22Rv1 (cell line): ENCODE results near the gene CHD6.

Source experiments
- H3K27ac ChIP-seq: fragments of 450-650 bp; 2 replicates; pipeline ENCODE4 v1.5.1; 2017
- ZFX ChIP-seq: fragments of 450-650 bp; IDR thresholded peaks from 2 replicates; pipeline ENCODE4 v1.6.1; 2017; ENCODE audit warnings: antibody characterized with exemption, borderline replicate concordance
- TF ChIP-seq, protein P1 (sequence below): fragments of 450-650 bp; IDR thresholded peaks from 2 replicates; pipeline ENCODE4 v1.5.1; 2017; ENCODE audit warnings: mild to moderate bottlenecking

The CHD6 gene

DNA sequence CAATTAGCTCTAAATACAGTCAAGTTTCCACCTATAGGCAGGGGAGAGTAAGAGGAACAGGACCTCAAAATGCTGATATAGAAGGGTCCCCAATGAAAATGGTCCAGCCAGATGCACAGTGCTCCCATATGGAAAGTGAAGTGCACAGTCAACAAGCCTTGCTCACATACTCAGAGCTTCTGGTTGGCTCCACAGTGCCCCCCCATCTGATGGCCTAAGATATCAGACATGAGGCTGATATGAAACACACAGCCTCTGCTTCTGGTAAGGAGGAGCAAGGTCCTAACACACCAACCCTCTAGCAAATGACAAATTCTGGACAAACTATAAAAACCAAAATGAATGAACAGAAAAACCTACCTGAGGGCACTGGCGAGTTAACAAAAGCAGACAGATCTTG lies 140.2 kb downstream of the CHD6 start:
- no peak overlapping the region for H3K27ac ChIP-seq
- TF ChIP-seq ZFX = no peak
- TF ChIP-seq, protein P1, sequence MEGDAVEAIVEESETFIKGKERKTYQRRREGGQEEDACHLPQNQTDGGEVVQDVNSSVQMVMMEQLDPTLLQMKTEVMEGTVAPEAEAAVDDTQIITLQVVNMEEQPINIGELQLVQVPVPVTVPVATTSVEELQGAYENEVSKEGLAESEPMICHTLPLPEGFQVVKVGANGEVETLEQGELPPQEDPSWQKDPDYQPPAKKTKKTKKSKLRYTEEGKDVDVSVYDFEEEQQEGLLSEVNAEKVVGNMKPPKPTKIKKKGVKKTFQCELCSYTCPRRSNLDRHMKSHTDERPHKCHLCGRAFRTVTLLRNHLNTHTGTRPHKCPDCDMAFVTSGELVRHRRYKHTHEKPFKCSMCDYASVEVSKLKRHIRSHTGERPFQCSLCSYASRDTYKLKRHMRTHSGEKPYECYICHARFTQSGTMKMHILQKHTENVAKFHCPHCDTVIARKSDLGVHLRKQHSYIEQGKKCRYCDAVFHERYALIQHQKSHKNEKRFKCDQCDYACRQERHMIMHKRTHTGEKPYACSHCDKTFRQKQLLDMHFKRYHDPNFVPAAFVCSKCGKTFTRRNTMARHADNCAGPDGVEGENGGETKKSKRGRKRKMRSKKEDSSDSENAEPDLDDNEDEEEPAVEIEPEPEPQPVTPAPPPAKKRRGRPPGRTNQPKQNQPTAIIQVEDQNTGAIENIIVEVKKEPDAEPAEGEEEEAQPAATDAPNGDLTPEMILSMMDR = no peak

DNA sequence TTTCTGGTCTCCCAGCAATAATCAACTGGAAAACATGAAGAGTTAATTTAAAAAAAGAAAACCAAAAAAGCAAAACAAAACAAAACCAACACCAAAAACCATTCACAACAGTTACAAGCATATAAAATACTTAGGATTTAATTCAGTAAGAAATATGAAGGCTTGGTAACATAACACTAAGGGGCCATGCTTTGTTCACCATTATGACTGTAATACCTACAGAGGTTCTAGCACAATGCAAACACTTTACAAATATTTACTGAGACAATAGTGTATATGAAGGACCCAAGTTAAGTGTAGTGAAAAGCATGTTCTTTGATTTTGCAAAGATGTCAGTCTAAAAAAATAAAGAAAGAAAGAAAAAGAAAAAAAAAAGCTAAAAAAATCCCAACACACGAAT lies 141.7 kb downstream of the CHD6 start:
- TF ChIP-seq ZFX = no peak
- TF ChIP-seq, protein P1 = no peak
- peak overlapping the region; percentile 49 for H3K27ac ChIP-seq

DNA sequence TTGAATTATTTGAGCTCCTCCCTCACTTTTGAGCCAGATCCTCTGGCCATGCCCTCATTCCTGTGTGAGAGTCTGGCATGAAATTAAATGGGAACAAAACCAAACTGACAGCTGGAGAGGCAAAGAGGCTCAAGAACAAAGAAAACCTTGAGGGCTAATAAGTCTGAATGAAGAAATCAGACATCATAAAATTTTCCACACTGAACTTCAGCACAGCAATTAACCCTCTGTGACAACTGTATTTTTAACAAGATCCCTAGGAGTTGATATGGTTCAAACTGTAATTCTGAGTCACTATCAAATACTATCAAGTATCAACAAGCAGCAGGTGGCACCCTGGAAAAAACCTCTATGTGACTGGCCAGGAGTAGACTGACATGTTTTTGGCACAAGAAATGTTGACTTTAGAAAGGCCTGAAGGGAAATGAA lies 142.2 kb downstream of the CHD6 start:
- peak overlapping the region; percentile 49 for H3K27ac ChIP-seq
- TF ChIP-seq, protein P1 = no peak
- TF ChIP-seq ZFX = no peak

DNA sequence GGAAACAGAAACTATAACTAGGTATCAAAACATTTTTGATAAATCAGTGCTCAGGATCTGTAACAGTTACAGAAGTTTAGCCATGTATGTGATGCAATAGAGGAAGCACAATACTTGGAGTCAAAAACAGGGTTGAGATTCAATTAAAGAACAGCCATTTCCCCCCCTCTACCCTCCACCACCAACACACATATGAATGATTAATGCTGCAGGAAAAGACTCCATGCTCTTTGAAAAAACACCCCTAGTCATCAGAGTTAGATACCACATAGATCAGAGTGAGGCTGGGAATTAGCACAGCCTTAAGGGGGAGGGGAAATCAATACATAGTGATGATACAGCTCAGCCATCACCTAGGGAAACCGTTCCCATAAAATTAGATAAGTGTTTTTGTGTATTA lies 142.7 kb downstream of the CHD6 start:
- H3K27ac ChIP-seq = peak overlapping the region; percentile 49; the same call in 1 of the 2 replicates
- TF ChIP-seq, protein P1 = no peak
- TF ChIP-seq ZFX = no peak

DNA sequence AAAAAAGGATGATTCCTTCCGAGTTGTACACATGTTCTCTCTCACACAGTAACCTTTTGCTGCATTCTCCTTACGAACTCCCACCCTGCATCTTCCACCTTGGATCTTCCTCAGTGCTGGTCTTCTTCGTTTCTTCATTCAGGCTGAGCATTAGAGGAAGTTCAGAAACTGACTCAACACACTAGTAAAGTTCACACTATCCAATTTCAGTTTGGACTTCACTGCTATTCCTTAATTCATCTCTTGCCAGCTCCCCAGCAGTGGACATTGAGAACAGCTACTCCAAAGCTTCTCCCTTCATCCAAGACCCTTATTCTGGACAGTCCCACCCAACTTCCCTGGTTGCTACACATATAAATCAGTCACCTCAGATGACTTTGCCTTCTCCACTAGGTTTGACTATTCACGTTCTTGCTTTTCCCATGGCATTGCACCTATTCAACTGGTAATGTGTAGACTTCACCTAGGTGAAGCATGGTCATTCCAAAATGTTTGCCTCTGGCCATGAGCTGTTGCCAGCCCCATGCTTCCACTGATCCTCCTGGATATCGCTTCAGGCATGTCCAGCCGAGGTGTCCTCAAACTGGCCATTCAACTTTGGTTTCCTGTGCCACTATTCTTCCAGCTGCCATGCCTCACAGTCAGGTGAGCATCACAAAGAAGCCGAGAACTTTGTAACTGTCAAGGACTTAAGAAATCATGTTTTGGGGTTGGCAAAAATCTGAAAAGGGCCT lies 147.6 kb downstream of the CHD6 start:
- no peak for TF ChIP-seq ZFX
- TF ChIP-seq, protein P1 = no peak
- H3K27ac ChIP-seq = no peak overlapping the region

DNA sequence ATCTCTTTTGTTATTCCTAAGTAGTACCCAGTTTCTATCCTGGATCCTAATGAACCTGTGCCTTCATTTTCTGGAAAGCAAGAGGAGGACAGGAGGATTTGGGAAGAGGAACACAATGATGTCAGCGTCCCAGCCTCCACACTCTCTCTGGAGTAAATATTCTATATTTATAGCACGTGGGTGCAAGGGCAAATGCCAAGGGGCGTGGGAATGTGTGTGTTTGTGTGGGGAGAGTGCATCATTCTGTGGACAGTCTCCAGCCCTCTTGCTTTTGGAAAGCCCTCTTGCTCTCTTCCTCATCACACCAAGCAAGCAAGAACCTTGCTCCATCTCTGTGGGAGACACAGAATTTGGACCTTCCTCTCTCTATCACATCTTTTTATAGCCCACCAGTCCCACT lies 148.3 kb downstream of the CHD6 start:
- TF ChIP-seq, protein P1 = no peak
- TF ChIP-seq ZFX = no peak
- no peak overlapping the region for H3K27ac ChIP-seq

DNA sequence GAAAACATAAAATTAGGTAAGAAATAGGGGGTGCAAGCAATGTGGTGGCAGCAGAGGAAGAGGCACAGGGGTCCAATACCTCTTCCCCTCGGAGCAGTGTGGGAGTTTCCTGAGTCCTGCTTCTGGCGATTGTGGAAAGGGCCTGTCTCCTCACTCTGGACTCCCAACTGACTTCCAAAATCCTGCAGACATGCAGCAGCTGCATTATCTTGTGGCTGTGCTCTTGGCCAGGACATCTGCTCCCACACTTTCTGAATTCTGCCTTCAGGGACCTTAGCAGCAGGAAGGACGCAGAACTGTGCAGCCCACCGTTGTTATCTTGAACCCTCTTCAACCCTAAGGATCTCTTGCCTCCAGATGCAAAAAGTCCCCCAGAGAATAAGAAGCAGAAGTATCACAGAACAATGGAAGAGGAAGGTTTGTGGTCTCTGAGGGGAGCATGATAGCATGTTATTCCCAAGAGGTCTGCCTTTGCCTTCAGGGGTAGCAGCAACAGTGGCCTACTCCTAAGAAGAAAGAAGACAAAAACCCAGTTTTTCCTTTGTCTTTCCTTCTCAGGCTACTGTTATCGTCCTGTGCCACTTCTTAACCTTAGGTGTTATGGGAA lies 149.1 kb downstream of the CHD6 start:
- H3K27ac ChIP-seq = no peak overlapping the region
- TF ChIP-seq ZFX = no peak
- TF ChIP-seq, protein P1 = no peak
